ENCODE data around the gene RAB40A.
"Not testable (repeated sequence)": the region's sequence is repeated elsewhere in the genome, so short reads cannot be mapped to it uniquely, and the experiment has no call there.

Gene RAB40A

GRCh38 chrX:103520386-103520785 is 1.1 kb upstream of the RAB40A start:
- DNase-seq, result peak in 2 of 3 experiments; percentile 38 to 80

- no peak for DNase-seq
Observed at GRCh38 chrX:103518571-103518970, 718 bp downstream of the RAB40A start.

GRCh38 chrX:103517246-103517645 is 2.0 kb downstream of the RAB40A start:
- DNase-seq, result no peak

- no peak for DNase-seq
Observed at GRCh38 chrX:103513476-103514108, 5.7 kb downstream of the RAB40A start.

- no peak for DNase-seq
Observed at GRCh38 chrX:103513067-103513466, 6.2 kb downstream of the RAB40A start.

GRCh38 chrX:103510031-103510430 is 9.3 kb downstream of the RAB40A start:
- DNase-seq, result no peak

- DNase-seq, result peak in 1 of 3 experiments; percentile 9
Observed at GRCh38 chrX:103503853-103504207, 15.5 kb downstream of the RAB40A start.

- no peak for DNase-seq
Observed at GRCh38 chrX:103503163-103503852, 16.0 kb downstream of the RAB40A start.

GRCh38 chrX:103498786-103499185 is 20.5 kb downstream of the RAB40A start:
- no peak for DNase-seq

GRCh38 chrX:103495786-103496185 is 23.5 kb downstream of the RAB40A start:
- DNase-seq, result no peak

GRCh38 chrX:103493578-103493977 is 25.7 kb downstream of the RAB40A start:
- not testable (repeated sequence) for DNase-seq

GRCh38 chrX:103489733-103490132 is 29.6 kb downstream of the RAB40A start:
- peak; percentile 3 to 62 (median 24) for DNase-seq

GRCh38 chrX:103488794-103489193 is 30.5 kb downstream of the RAB40A start:
- no peak for DNase-seq

GRCh38 chrX:103488332-103488731 is 31.0 kb downstream of the RAB40A start:
- DNase-seq, result peak in 1 of 3 experiments; percentile 32

- no peak for DNase-seq
Observed at GRCh38 chrX:103483720-103484119, 35.6 kb downstream of the RAB40A start.

- no peak for DNase-seq
Observed at GRCh38 chrX:103480526-103480925, 38.8 kb downstream of the RAB40A start.

- DNase-seq, result no peak
Observed at GRCh38 chrX:103477496-103477895, 41.8 kb downstream of the RAB40A start.

- DNase-seq, result no peak
Observed at GRCh38 chrX:103475381-103475780, 43.9 kb downstream of the RAB40A start.

GRCh38 chrX:103469977-103470376 is 49.3 kb downstream of the RAB40A start:
- not testable (repeated sequence) for DNase-seq

- DNase-seq, result no peak
Observed at GRCh38 chrX:103467887-103468286, 51.4 kb downstream of the RAB40A start.

- DNase-seq, result no peak
Observed at GRCh38 chrX:103467156-103467555, 52.1 kb downstream of the RAB40A start.

GRCh38 chrX:103464774-103465117 is 54.5 kb downstream of the RAB40A start:
- peak; percentile 27 to 85 (median 65) for DNase-seq

GRCh38 chrX:103464072-103464773 is 55.1 kb downstream of the RAB40A start:
- DNase-seq, result peak in 1 of 3 experiments; percentile 13

- DNase-seq, result no peak
Observed at GRCh38 chrX:103461156-103461555, 58.1 kb downstream of the RAB40A start.

Measured in NCI-H1417 (cell line).